H1 (cell line): ENCODE data around the gene COX5A.
A peak's percentile ranks its signal among the peaks of the same experiment; 100 is the strongest.

ENCODE experiments used
- ASH2L ChIP-seq: fragments of 200-600, 300-600 bp; sonication (generic); IDR thresholded peaks from one replicate; pipeline ENCODE4 v1.7.1; 2017; ENCODE audit warnings: low read length
- EZH2 ChIP-seq: fragments of 200-600 bp; sonication (generic); IDR thresholded peaks from 2 replicates; pipeline ENCODE4 v1.7.1; 2012; ENCODE audit warnings: low read depth, mild to moderate bottlenecking, moderate library complexity, low read length, inconsistent platforms; ENCODE audit not compliant: severe bottlenecking
- POLR2A ChIP-seq, 2 experiments: IDR thresholded peaks; 1 replicate in 1 of 2; 2 replicates in 1 of 2; pipeline ENCODE4 v1.6.1; 2011; ENCODE audit warnings: low read depth in 2 of 2, low read length in 2 of 2, mild to moderate bottlenecking in 2 of 2; ENCODE audit errors: control extremely low read depth in 1 of 2
- RXRA ChIP-seq: IDR thresholded peaks from 2 replicates; pipeline ENCODE4 v1.6.1; 2011; ENCODE audit warnings: low read depth, mild to moderate bottlenecking, low read length, moderate library complexity; ENCODE audit not compliant: insufficient read depth
- TEAD4 ChIP-seq: IDR thresholded peaks from 2 replicates; pipeline ENCODE4 v1.6.1; 2012; ENCODE audit warnings: low read depth, low read length, inconsistent platforms, mixed read lengths
- TF ChIP-seq, protein P1 (sequence below), 3 experiments: IDR thresholded peaks; 1 replicate in 2 of 3; 2 replicates in 1 of 3; pipeline versions ENCODE4 v1.5.1 to v1.6.1; 2011; ENCODE audit warnings: low read length in 3 of 3, mild to moderate bottlenecking in 3 of 3, inconsistent platforms in 2 of 3, low read depth in 1 of 3, moderate library complexity in 1 of 3; ENCODE audit not compliant: insufficient read depth in 1 of 3; ENCODE audit errors: control extremely low read depth in 1 of 3
- TF ChIP-seq, protein P2 (sequence below): IDR thresholded peaks from 2 replicates; pipeline ENCODE4 v1.6.1; 2011; ENCODE audit warnings: low read length, improper control_type of control experiment

- TF ChIP-seq, protein P1, sequence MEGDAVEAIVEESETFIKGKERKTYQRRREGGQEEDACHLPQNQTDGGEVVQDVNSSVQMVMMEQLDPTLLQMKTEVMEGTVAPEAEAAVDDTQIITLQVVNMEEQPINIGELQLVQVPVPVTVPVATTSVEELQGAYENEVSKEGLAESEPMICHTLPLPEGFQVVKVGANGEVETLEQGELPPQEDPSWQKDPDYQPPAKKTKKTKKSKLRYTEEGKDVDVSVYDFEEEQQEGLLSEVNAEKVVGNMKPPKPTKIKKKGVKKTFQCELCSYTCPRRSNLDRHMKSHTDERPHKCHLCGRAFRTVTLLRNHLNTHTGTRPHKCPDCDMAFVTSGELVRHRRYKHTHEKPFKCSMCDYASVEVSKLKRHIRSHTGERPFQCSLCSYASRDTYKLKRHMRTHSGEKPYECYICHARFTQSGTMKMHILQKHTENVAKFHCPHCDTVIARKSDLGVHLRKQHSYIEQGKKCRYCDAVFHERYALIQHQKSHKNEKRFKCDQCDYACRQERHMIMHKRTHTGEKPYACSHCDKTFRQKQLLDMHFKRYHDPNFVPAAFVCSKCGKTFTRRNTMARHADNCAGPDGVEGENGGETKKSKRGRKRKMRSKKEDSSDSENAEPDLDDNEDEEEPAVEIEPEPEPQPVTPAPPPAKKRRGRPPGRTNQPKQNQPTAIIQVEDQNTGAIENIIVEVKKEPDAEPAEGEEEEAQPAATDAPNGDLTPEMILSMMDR (IDR thresholded peaks at IDR 0.05; ENCODE audit: control extremely low read depth in 1 of 3, insufficient read depth in 1 of 3, low read depth in 1 of 3, low read length in 3 of 3): no peak
- TF ChIP-seq POLR2A (IDR thresholded peaks at IDR 0.05; ENCODE audit: control extremely low read depth in 1 of 2, low read depth in 2 of 2, low read length in 2 of 2) (peak in 1 of 2 experiments; percentile 40; a peak in 1 of 3 replicates), EZH2 (no peak), RXRA (no peak), ASH2L (no peak), TEAD4 (no peak)
- TF ChIP-seq, protein P2, sequence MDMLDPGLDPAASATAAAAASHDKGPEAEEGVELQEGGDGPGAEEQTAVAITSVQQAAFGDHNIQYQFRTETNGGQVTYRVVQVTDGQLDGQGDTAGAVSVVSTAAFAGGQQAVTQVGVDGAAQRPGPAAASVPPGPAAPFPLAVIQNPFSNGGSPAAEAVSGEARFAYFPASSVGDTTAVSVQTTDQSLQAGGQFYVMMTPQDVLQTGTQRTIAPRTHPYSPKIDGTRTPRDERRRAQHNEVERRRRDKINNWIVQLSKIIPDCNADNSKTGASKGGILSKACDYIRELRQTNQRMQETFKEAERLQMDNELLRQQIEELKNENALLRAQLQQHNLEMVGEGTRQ: no peak
Measured at GRCh38 chr15:74897300-74897701, 40.6 kb downstream of the COX5A start.
